Measurements from ENCODE around the gene COPZ2. TPM values are rescaled to one million over a fixed set of nuclear protein-coding genes. Genes with fewer than 3 reads are reported as not detected.

COPZ2 gene
- total and polyA plus RNA-seq, 9 of the 15 experiments (the other 6 are each of a cell fraction or from before 2014, with no cell fraction given), result 0.22 to 0.49 TPM; not detected in 7

DNA sequence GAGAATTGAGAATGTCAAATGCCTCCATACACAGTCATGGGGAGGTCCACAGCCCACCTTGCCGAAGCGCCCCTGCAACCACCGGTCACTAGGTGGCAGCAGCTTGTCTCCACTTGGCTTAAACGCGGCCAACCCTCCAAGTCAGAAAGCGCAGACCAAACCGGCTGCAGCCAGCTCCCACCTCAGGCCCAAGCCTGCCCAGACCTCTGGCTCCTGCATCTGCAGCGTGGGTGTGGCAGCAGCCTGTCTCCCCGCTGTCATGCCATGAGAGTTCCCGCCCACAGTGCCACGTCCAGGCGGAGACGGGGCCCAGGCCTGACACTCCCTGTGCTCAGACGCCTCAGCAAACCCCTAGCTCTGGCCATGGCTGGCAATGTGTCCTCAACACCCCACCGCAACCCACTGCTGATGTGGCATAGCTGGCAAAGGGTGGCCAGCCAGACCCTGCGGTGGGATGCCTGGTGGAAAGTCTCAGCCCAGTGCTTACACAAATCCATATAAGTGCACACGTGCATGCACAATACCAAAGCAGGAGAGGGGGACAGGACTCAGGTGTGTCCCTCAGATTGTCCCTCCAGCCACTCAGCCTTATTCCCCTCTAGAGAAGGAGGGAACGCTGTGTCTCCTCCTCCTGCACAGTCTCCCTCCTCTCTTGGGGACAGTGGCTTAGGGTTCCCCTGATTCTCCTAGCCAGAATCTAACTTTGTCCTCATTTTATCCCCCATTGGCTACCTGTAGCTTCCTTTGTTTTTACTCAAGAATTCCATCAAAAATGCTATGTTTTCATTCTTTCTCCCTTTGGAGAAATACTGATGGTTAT is 10.9 kb downstream of the COPZ2 start (continued):
- TF ChIP-seq CEBPG (CRISPR knock-in tag; IDR thresholded peaks at IDR 0.05) (no peak), CEBPG (tag; conservative IDR thresholded peaks at IDR 0.05 in 1 of 2, IDR thresholded peaks at IDR 0.05 in 1 of 2) (no peak), ZNF347 (CRISPR knock-in tag; IDR thresholded peaks at IDR 0.05; ENCODE audit: low read depth) (no peak), ZNF717 (CRISPR knock-in tag; IDR thresholded peaks at IDR 0.05) (no peak), PATZ1 (CRISPR knock-in tag; IDR thresholded peaks at IDR 0.05; ENCODE audit: borderline replicate concordance) (no peak), CBX2 (IDR thresholded peaks at IDR 0.05; ENCODE audit: insufficient read depth, low read length, poor library complexity, severe bottlenecking) (no peak), ZNF586 (CRISPR knock-in tag; conservative IDR thresholded peaks at IDR 0.05) (no peak), TAL1 (IDR thresholded peaks at IDR 0.05) (no peak), ZNF507 (tag; conservative IDR thresholded peaks at IDR 0.05) (no peak), NFIX (CRISPR knock-in tag; IDR thresholded peaks at IDR 0.05; ENCODE audit: low read depth) (no peak), ATF4 (CRISPR knock-in tag; IDR thresholded peaks at IDR 0.05) (no peak), RBM22 (IDR thresholded peaks at IDR 0.05; ENCODE audit: low read depth, low read length, poor library complexity, severe bottlenecking) (no peak), HIVEP1 (CRISPR knock-in tag; IDR thresholded peaks at IDR 0.05) (no peak), NKRF (IDR thresholded peaks at IDR 0.05; ENCODE audit: borderline replicate concordance) (no peak), IFI16 (CRISPR knock-in tag; IDR thresholded peaks at IDR 0.05) (no peak)
- TF ChIP-seq, protein P1, sequence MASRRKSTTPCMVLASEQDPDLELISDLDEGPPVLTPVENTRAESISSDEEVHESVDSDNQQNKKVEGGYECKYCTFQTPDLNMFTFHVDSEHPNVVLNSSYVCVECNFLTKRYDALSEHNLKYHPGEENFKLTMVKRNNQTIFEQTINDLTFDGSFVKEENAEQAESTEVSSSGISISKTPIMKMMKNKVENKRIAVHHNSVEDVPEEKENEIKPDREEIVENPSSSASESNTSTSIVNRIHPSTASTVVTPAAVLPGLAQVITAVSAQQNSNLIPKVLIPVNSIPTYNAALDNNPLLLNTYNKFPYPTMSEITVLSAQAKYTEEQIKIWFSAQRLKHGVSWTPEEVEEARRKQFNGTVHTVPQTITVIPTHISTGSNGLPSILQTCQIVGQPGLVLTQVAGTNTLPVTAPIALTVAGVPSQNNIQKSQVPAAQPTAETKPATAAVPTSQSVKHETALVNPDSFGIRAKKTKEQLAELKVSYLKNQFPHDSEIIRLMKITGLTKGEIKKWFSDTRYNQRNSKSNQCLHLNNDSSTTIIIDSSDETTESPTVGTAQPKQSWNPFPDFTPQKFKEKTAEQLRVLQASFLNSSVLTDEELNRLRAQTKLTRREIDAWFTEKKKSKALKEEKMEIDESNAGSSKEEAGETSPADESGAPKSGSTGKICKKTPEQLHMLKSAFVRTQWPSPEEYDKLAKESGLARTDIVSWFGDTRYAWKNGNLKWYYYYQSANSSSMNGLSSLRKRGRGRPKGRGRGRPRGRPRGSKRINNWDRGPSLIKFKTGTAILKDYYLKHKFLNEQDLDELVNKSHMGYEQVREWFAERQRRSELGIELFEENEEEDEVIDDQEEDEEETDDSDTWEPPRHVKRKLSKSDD (conservative IDR thresholded peaks at IDR 0.05; ENCODE audit: low read length), result 0 out of 2 replicates have a peak, but pooled peaks have one; percentile 48
- TF ChIP-seq, protein P2, sequence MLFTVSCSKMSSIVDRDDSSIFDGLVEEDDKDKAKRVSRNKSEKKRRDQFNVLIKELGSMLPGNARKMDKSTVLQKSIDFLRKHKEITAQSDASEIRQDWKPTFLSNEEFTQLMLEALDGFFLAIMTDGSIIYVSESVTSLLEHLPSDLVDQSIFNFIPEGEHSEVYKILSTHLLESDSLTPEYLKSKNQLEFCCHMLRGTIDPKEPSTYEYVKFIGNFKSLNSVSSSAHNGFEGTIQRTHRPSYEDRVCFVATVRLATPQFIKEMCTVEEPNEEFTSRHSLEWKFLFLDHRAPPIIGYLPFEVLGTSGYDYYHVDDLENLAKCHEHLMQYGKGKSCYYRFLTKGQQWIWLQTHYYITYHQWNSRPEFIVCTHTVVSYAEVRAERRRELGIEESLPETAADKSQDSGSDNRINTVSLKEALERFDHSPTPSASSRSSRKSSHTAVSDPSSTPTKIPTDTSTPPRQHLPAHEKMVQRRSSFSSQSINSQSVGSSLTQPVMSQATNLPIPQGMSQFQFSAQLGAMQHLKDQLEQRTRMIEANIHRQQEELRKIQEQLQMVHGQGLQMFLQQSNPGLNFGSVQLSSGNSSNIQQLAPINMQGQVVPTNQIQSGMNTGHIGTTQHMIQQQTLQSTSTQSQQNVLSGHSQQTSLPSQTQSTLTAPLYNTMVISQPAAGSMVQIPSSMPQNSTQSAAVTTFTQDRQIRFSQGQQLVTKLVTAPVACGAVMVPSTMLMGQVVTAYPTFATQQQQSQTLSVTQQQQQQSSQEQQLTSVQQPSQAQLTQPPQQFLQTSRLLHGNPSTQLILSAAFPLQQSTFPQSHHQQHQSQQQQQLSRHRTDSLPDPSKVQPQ (CRISPR knock-in tag; IDR thresholded peaks at IDR 0.05; ENCODE audit: borderline replicate concordance), result no peak

Data from K562 (cell line).